Kidney (tissue), 14 donors: ENCODE data around the gene MED9. TPM values are rescaled to one million over a fixed set of nuclear protein-coding genes. Genes with fewer than 3 reads are reported as not detected.

ENCODE experiments used
- DNase-seq, 5 donors: peaks; one replicate each; pipeline ENCODE4 v3.0.0-alpha.2; 2013 to 2020
- FAIRE-seq: peaks from 2 replicates; lab custom pipeline; 2012; peaks lifted over from hg19 to GRCh38; lab: Jason Lieb, UNC
- H3K27ac ChIP-seq, 2 donors: one replicate each; pipeline ENCODE4 v1.7.0; 2013; ENCODE audit warnings: low read depth in 2 of 2, low read length in 2 of 2, inconsistent platforms in 1 of 2
- H3K27me3 ChIP-seq: one replicate; pipeline ENCODE4 v1.7.1; 2013; ENCODE audit warnings: low read length, inconsistent platforms; ENCODE audit not compliant: control insufficient read depth, insufficient read depth
- H3K36me3 ChIP-seq, 3 donors: one replicate each; pipeline versions ENCODE4 v1.7.0 to v1.7.1; 2013; ENCODE audit warnings: low read length in 3 of 3, control low read depth in 1 of 3, inconsistent platforms in 1 of 3; ENCODE audit not compliant: insufficient read depth in 3 of 3, control insufficient read depth in 2 of 3
- H3K4me1 ChIP-seq, 3 donors: one replicate each; pipeline versions ENCODE4 v1.7.0 to v1.7.1; 2013; ENCODE audit warnings: low read length in 3 of 3, inconsistent platforms in 1 of 3, low read depth in 1 of 3; ENCODE audit not compliant: control insufficient read depth in 2 of 3, insufficient read depth in 2 of 3
- H3K4me3 ChIP-seq, 3 donors: one replicate each; pipeline versions ENCODE4 v1.7.0 to v1.8.1; 2013; ENCODE audit warnings: low read length in 3 of 3, control low read depth in 1 of 3, inconsistent platforms in 1 of 3
- H3K9ac ChIP-seq, 3 donors: one replicate each; pipeline versions ENCODE4 v1.7.0 to v1.7.1; 2013; ENCODE audit warnings: low read length in 3 of 3, control low read depth in 1 of 3, inconsistent platforms in 1 of 3
- H3K9me3 ChIP-seq, 3 donors: one replicate each; pipeline versions ENCODE4 v1.7.0 to v1.7.1; 2013; ENCODE audit warnings: low read length in 3 of 3, control low read depth in 1 of 3, inconsistent platforms in 1 of 3; ENCODE audit not compliant: control insufficient read depth in 2 of 3, insufficient read depth in 1 of 3
- intact Hi-C: fragments of 100-400 bp; cut with DNase I; formaldehyde crosslinking; loops from one replicate; pipeline ENCODE4 v1.11.1; 2022
- polyA plus RNA-seq: library from polyadenylated mRNA; stranded (reverse); fragments of 350-450 nt; fragmentation: Illumina TruSeq; extraction: RNeasy Lipid Tissue Mini Kit (QIAGEN cat#74804); gene quantifications from one replicate; pipeline ENCODE4 v1.2.3, GENCODE V29; 2014; ENCODE audit warnings: low read depth, low replicate concordance; ENCODE audit not compliant: insufficient read depth
- total RNA-seq: library from RNA; stranded (reverse); fragmentation: NEBNext Ultra II Directional; extraction: Animal tissue kit (Norgen Biotek cat#: 25700); gene quantifications from one replicate; pipeline ENCODE4 v1.2.1, GENCODE V29; 2021
- TF ChIP-seq, protein P1 (sequence below): IDR thresholded peaks from 3 replicates; pipeline ENCODE4 v1.5.1; 2012; ENCODE audit warnings: mild to moderate bottlenecking, moderate library complexity, borderline replicate concordance; ENCODE audit not compliant: insufficient read depth; ENCODE audit errors: extremely low read depth
- donor health status: control.
- donor health status: control.
- donor health status: control.
- donor health status: control.
- donor health status: control.
- donor health status: DM: yes; HTN: yes; CAD: no.
- donor health status: Normal renal cell carcinoma (clear cell type).

MED9 gene
- total and polyA plus RNA-seq, 2 donors from 2014 or later: 20.8 to 24.5 TPM

DNA sequence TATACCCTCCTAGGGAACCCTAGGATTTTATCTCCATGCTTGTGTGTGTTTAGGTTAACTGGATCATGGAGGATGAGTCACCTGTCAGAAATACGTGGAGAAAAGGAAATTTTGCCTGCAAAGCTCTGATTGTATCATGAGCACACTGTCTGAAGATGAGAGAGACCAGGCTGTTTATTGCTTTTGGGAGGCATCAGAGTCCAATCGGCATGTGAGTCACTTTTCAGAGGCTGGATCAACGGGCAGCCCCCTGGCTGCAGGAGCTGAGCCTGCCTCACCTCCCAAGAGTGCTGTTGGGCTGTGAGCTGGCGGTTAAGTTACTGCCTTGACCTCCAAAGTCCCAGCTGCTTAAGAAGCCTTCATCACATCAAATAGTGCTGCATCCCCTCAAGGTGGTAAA lies 41.5 kb upstream of the MED9 start:
- Histone ChIP-seq H3K9me3 (no peaks in the 10 kb centered on the region), H3K27me3 (no peaks in the 10 kb centered on the region), H3K27ac (no peak overlapping the region), H3K4me1 (peaks cover 0 to 3% (median 0%) of the 10 kb centered on the region in 3 donors), H3K9ac (no peak overlapping the region), H3K4me3 (no peak overlapping the region), H3K36me3 (no peaks in the 10 kb centered on the region)
- DNase-seq (no peak), FAIRE-seq (no peak)
- intact Hi-C loops: no loop called here
- TF ChIP-seq, protein P1, sequence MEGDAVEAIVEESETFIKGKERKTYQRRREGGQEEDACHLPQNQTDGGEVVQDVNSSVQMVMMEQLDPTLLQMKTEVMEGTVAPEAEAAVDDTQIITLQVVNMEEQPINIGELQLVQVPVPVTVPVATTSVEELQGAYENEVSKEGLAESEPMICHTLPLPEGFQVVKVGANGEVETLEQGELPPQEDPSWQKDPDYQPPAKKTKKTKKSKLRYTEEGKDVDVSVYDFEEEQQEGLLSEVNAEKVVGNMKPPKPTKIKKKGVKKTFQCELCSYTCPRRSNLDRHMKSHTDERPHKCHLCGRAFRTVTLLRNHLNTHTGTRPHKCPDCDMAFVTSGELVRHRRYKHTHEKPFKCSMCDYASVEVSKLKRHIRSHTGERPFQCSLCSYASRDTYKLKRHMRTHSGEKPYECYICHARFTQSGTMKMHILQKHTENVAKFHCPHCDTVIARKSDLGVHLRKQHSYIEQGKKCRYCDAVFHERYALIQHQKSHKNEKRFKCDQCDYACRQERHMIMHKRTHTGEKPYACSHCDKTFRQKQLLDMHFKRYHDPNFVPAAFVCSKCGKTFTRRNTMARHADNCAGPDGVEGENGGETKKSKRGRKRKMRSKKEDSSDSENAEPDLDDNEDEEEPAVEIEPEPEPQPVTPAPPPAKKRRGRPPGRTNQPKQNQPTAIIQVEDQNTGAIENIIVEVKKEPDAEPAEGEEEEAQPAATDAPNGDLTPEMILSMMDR: no peak

DNA sequence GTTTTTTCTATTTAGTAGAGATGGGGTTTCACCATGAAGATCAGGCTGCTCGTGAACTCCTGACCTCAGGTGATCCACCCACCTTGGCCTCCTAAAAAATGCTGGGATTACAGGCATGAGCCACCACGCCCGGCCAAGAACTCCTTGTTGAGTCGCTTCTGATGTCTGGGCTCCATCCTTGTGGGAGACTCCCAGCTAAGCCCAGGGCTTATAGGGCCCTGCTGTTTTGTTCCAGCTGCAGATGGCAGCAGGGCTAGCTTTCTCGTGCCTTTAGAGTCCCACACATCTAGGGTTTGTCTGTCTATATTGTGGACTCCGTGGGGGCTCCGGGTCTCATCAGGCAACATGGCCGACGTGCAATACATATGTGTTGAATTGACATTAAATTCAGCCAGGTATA lies 39.3 kb upstream of the MED9 start:
- no peak for FAIRE-seq
- Histone ChIP-seq H3K27ac (no peak overlapping the region), H3K36me3 (no peaks in the 10 kb centered on the region), H3K27me3 (no peaks in the 10 kb centered on the region), H3K4me3 (no peak overlapping the region), H3K9me3 (no peaks in the 10 kb centered on the region), H3K9ac (no peak overlapping the region), H3K4me1 (peaks cover 0 to 5% (median 0%) of the 10 kb centered on the region in 3 donors)
- TF ChIP-seq, protein P1: no peak
- DNase-seq: no peak
- intact Hi-C loops: no loop called here

GRCh38 chr17:17437893-17438292 lies 38.9 kb upstream of the MED9 start:
- Histone ChIP-seq H3K4me3 (no peak overlapping the region), H3K36me3 (no peaks in the 10 kb centered on the region), H3K27ac (no peak overlapping the region), H3K9me3 (no peaks in the 10 kb centered on the region), H3K27me3 (no peaks in the 10 kb centered on the region), H3K4me1 (peaks cover 0 to 5% (median 0%) of the 10 kb centered on the region in 3 donors), H3K9ac (no peak overlapping the region)
- DNase-seq (no peak), FAIRE-seq (no peak)
- TF ChIP-seq, protein P1: no peak
- intact Hi-C loops: no loop called here
